Activated T-helper 2 cell treated with anti-CD3 and anti-CD28 coated beads, Interferon-gamma antibody, Interleukin-2, Interleukin-4, amounts not matched to agents 10 μg/mL and 5 μg/mL and 100 μg/mL, durations not matched to agents 14 hours and 24 hours and 36 hours (primary cell): Measurements from ENCODE around the gene OXNAD1. TPM values are rescaled to one million over a fixed set of nuclear protein-coding genes. Genes with fewer than 3 reads are reported as not detected.

Experiments
- DNase-seq: peaks from one replicate; pipeline ENCODE4 v3.0.0; 2021; ENCODE audit warnings: low spot score
- H3K27ac Mint-ChIP-seq: one replicate; pipeline ENCODE4 v1.8.0; 2021; ENCODE audit warnings: mixed read lengths
- H3K27me3 Mint-ChIP-seq: one replicate; pipeline ENCODE4 v1.8.0; 2021; ENCODE audit warnings: low read depth, mixed read lengths
- H3K36me3 Mint-ChIP-seq: one replicate; pipeline ENCODE4 v1.8.0; 2021; ENCODE audit warnings: low read depth, mixed read lengths
- H3K4me1 Mint-ChIP-seq: one replicate; pipeline ENCODE4 v1.8.0; 2021; ENCODE audit warnings: low read depth, mixed read lengths
- H3K4me3 Mint-ChIP-seq: one replicate; pipeline ENCODE4 v1.8.0; 2021; ENCODE audit warnings: low read depth, mild to moderate bottlenecking, moderate library complexity, mixed read lengths
- H3K9me3 Mint-ChIP-seq: one replicate; pipeline ENCODE4 v1.8.0; 2021; ENCODE audit warnings: mixed read lengths
- intact Hi-C: fragments of 100-400 bp; cut with micrococcal nuclease; formaldehyde crosslinking; loops from one replicate; pipeline ENCODE4 v1.15.1; 2023
- total RNA-seq: library from RNA; stranded (reverse); gene quantifications from 2 replicates; pipeline ENCODE4 v1.2.3, GENCODE V29; 2022

OXNAD1 gene
- total RNA-seq, 1 donor from 2014 or later = 18.7 TPM

GRCh38 chr3:16265455-16265786, 409 bp downstream of the OXNAD1 start:
- Mint-ChIP-seq H3K9me3 (no peaks in the 10 kb centered on the region), H3K36me3 (peaks cover 9% of the 10 kb centered on the region), H3K27ac (peak overlapping the region; percentile 95), H3K4me3 (peak overlapping the region; percentile 96), H3K4me1 (peaks cover 20% of the 10 kb centered on the region), H3K27me3 (no peaks in the 10 kb centered on the region)
- intact Hi-C loops = loop anchor here (1.0 to 2.0 kb wide), 6 partner anchors 21 to 331 kb away; partner anchors contain the start of gene RFTN1
- no peak for DNase-seq

- Mint-ChIP-seq H3K4me3 (no peak overlapping the region), H3K27ac (no peak overlapping the region), H3K27me3 (no peaks in the 10 kb centered on the region), H3K4me1 (peaks cover 20% of the 10 kb centered on the region), H3K36me3 (peaks cover 19% of the 10 kb centered on the region), H3K9me3 (no peaks in the 10 kb centered on the region)
- intact Hi-C loops = no loop called here
- no peak for DNase-seq
Measured at GRCh38 chr3:16266714-16267113, 1.7 kb downstream of the OXNAD1 start.

- Mint-ChIP-seq H3K9me3 (no peaks in the 10 kb centered on the region), H3K4me3 (no peak overlapping the region), H3K27ac (no peak overlapping the region), H3K36me3 (peaks cover 37% of the 10 kb centered on the region), H3K27me3 (no peaks in the 10 kb centered on the region), H3K4me1 (peaks cover 16% of the 10 kb centered on the region)
- intact Hi-C loops = no loop called here
- no peak for DNase-seq
Measured at GRCh38 chr3:16270855-16271254, 5.8 kb downstream of the OXNAD1 start.

GRCh38 chr3:16272588-16272987, 7.6 kb downstream of the OXNAD1 start:
- Mint-ChIP-seq H3K36me3 (peaks cover 42% of the 10 kb centered on the region), H3K4me1 (peaks cover 2% of the 10 kb centered on the region), H3K4me3 (no peak overlapping the region), H3K9me3 (no peaks in the 10 kb centered on the region), H3K27ac (no peak overlapping the region), H3K27me3 (no peaks in the 10 kb centered on the region)
- intact Hi-C loops = no loop called here
- DNase-seq = no peak

GRCh38 chr3:16273867-16274266, 8.9 kb downstream of the OXNAD1 start:
- DNase-seq = no peak
- Mint-ChIP-seq H3K9me3 (no peaks in the 10 kb centered on the region), H3K4me1 (no peaks in the 10 kb centered on the region), H3K27ac (no peak overlapping the region), H3K27me3 (no peaks in the 10 kb centered on the region), H3K4me3 (no peak overlapping the region), H3K36me3 (peaks cover 44% of the 10 kb centered on the region)
- intact Hi-C loops = no loop called here

GRCh38 chr3:16277471-16277870, 12.5 kb downstream of the OXNAD1 start:
- intact Hi-C loops = no loop called here
- H3K27me3 Mint-ChIP-seq = no peaks in the 10 kb centered on the region

GRCh38 chr3:16279010-16279801, 14.2 kb downstream of the OXNAD1 start:
- H3K36me3 Mint-ChIP-seq = peaks cover 29% of the 10 kb centered on the region
- H3K9me3 Mint-ChIP-seq = no peaks in the 10 kb centered on the region

More at GRCh38 chr3:16277471-16277870, 12.5 kb downstream of the OXNAD1 start:
- Mint-ChIP-seq H3K4me3 (no peak overlapping the region), H3K9me3 (no peaks in the 10 kb centered on the region), H3K4me1 (peaks cover 2% of the 10 kb centered on the region), H3K36me3 (peaks cover 24% of the 10 kb centered on the region), H3K27ac (no peak overlapping the region)
- no peak for DNase-seq

GRCh38 chr3:16280671-16281070, 15.7 kb downstream of the OXNAD1 start:
- DNase-seq = no peak
- Mint-ChIP-seq H3K27ac (no peak overlapping the region), H3K4me1 (peaks cover 19% of the 10 kb centered on the region), H3K4me3 (no peak overlapping the region), H3K27me3 (no peaks in the 10 kb centered on the region), H3K36me3 (peaks cover 32% of the 10 kb centered on the region), H3K9me3 (no peaks in the 10 kb centered on the region)
- intact Hi-C loops = loop anchor here (10.0 kb wide), 1 partner anchor 954 kb away; no protein-coding TSS in a partner anchor

More at GRCh38 chr3:16279010-16279801, 14.2 kb downstream of the OXNAD1 start:
- no peak for DNase-seq
- no peak overlapping the region for H3K27ac Mint-ChIP-seq
- H3K4me1 Mint-ChIP-seq = peaks cover 7% of the 10 kb centered on the region
- no peaks in the 10 kb centered on the region for H3K27me3 Mint-ChIP-seq
- intact Hi-C loops = no loop called here
- H3K4me3 Mint-ChIP-seq = no peak overlapping the region

- no peak overlapping the region for H3K27ac Mint-ChIP-seq
- H3K4me3 Mint-ChIP-seq = no peak overlapping the region
- no peaks in the 10 kb centered on the region for H3K9me3 Mint-ChIP-seq
- DNase-seq = no peak
- peaks cover 58% of the 10 kb centered on the region for H3K4me1 Mint-ChIP-seq
- intact Hi-C loops = loop anchor here (10.0 kb wide), 1 partner anchor 950 kb away; no protein-coding TSS in a partner anchor
- H3K27me3 Mint-ChIP-seq = no peaks in the 10 kb centered on the region
- peaks cover 39% of the 10 kb centered on the region for H3K36me3 Mint-ChIP-seq
Measured at GRCh38 chr3:16284633-16285032, 19.6 kb downstream of the OXNAD1 start.

GRCh38 chr3:16286161-16286560, 21.1 kb downstream of the OXNAD1 start:
- intact Hi-C loops = loop anchor here (1.0 to 10.0 kb wide), 3 partner anchors 21 to 949 kb away; partner anchors contain the start of genes OXNAD1 and RFTN1
- peaks cover 73% of the 10 kb centered on the region for H3K4me1 Mint-ChIP-seq
- no peaks in the 10 kb centered on the region for H3K27me3 Mint-ChIP-seq
- peak; percentile 60 for DNase-seq
- peak overlapping the region; percentile 83 for H3K27ac Mint-ChIP-seq
- peaks cover 46% of the 10 kb centered on the region for H3K36me3 Mint-ChIP-seq
- H3K9me3 Mint-ChIP-seq = no peaks in the 10 kb centered on the region
- H3K4me3 Mint-ChIP-seq = peak overlapping the region; percentile 82

GRCh38 chr3:16286751-16287543, 21.9 kb downstream of the OXNAD1 start:
- Mint-ChIP-seq H3K4me1 (peaks cover 80% of the 10 kb centered on the region), H3K9me3 (no peaks in the 10 kb centered on the region), H3K27ac (peak overlapping the region; percentile 83), H3K4me3 (peak overlapping the region; percentile 82), H3K27me3 (no peaks in the 10 kb centered on the region), H3K36me3 (peaks cover 52% of the 10 kb centered on the region)
- intact Hi-C loops = loop anchor here (1.0 to 10.0 kb wide), 3 partner anchors 22 to 948 kb away; partner anchors contain the start of genes OXNAD1 and RFTN1
- DNase-seq = no peak

GRCh38 chr3:16288664-16289063, 23.7 kb downstream of the OXNAD1 start:
- Mint-ChIP-seq H3K36me3 (peaks cover 54% of the 10 kb centered on the region), H3K9me3 (peaks cover 13% of the 10 kb centered on the region), H3K4me1 (peaks cover 82% of the 10 kb centered on the region), H3K27me3 (no peaks in the 10 kb centered on the region), H3K4me3 (peak overlapping the region; percentile 82), H3K27ac (peak overlapping the region; percentile 35)
- intact Hi-C loops = loop anchor here (10.0 kb wide), 1 partner anchor 946 kb away; no protein-coding TSS in a partner anchor
- DNase-seq = no peak
